HUES48 (cell line): ENCODE data around the gene TTC28.

Experiments used
- H3K27ac ChIP-seq: one replicate; pipeline ENCODE4 v1.7.0; 2013; ENCODE audit warnings: low read depth, low read length, inconsistent platforms
- H3K27me3 ChIP-seq: 2 replicates; pipeline ENCODE4 v1.6.1; 2013; ENCODE audit warnings: mild to moderate bottlenecking, low read length; ENCODE audit not compliant: control insufficient read depth, insufficient read depth
- H3K36me3 ChIP-seq: 2 replicates; pipeline ENCODE4 v1.6.1; 2013; ENCODE audit warnings: low read length; ENCODE audit not compliant: control insufficient read depth, insufficient read depth
- H3K4me1 ChIP-seq: 2 replicates; pipeline ENCODE4 v1.6.1; 2013; ENCODE audit warnings: mild to moderate bottlenecking, low read length; ENCODE audit not compliant: control insufficient read depth, insufficient read depth
- H3K4me3 ChIP-seq: 2 replicates; pipeline ENCODE4 v1.5.1; 2013; ENCODE audit warnings: mild to moderate bottlenecking, low read depth, low read length
- H3K9ac ChIP-seq: 2 replicates; pipeline ENCODE4 v1.6.1; 2013; ENCODE audit warnings: mild to moderate bottlenecking, low read depth, low read length, moderate library complexity
- H3K9me3 ChIP-seq: 2 replicates; pipeline ENCODE4 v1.6.1; 2013; ENCODE audit warnings: low read length; ENCODE audit not compliant: control insufficient read depth, insufficient read depth

Gene TTC28

DNA sequence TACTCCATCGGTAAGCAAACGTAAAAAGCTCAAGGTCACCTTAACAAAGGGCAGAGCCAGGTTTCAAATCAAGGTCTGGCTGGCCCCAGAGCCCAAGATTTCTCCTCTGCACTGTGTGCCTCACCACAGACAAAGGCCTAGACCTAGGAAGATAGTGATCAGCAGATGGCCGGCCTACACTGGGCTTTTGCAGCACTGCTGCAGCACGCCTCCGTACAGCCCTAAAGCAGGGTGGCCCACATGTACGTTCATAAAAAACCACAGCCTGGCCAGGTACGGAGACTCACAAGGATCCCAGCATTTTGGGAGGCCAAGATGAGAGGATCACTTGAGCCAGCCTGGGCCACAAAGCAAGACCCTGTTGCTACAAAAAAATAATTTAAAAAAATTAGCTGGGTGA is 654.3 kb downstream of the TTC28 start:
- no peak overlapping the region for H3K9ac ChIP-seq
- no peaks in the 10 kb centered on the region for H3K27me3 ChIP-seq
- no peaks in the 10 kb centered on the region for H3K36me3 ChIP-seq
- H3K4me3 ChIP-seq = no peak overlapping the region
- no peak overlapping the region for H3K27ac ChIP-seq
- H3K4me1 ChIP-seq = peaks cover 3% of the 10 kb centered on the region; the same call in 1 of the 2 replicates
- no peaks in the 10 kb centered on the region for H3K9me3 ChIP-seq

DNA sequence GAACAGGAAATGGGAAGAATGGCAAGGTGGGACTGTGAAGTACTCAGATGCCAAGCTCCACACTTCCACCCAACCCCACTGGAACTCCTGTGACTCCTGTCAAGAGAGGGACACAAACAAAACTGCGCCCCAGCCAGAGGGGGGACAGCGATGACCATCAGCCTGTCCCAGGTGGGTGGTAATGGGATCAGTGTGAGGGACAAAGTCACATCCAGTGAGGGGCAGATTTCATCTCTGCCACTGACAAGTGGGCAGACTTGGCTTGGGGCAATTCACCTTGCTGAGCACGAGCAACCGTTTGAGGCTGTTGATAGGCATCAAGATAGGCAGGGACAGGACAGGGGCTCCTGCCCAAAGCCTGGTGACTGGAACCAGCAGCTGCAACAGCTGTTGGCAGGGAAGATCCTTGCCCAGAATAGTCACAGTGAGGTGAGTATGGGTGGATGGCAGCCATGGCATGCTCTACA is 655.2 kb downstream of the TTC28 start:
- H3K36me3 ChIP-seq = no peaks in the 10 kb centered on the region
- H3K4me3 ChIP-seq = no peak overlapping the region
- peaks cover 5% of the 10 kb centered on the region; the same call in 1 of the 2 replicates for H3K4me1 ChIP-seq
- H3K27ac ChIP-seq = no peak overlapping the region
- H3K9ac ChIP-seq = no peak overlapping the region
- no peaks in the 10 kb centered on the region for H3K27me3 ChIP-seq
- no peaks in the 10 kb centered on the region for H3K9me3 ChIP-seq

DNA sequence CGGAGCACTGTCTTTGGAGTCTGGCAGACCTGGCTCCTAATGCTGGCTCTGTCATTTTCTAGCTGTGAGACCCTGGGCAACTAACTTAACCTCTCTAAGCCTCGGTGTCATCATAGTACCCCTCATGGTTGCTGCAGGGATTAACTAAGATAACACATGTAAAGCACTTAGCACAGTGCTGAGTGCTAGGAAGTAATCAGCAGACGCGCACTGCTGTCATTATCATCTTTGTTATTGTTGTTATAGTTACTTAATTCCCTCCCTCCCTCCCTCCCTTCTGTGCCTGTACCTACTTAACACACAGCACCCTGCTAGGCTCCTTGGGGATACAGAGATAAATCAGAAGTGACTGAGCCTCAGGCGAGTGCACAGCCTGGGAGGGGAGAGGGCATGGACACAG is 655.9 kb downstream of the TTC28 start:
- peaks cover 5% of the 10 kb centered on the region; the same call in 1 of the 2 replicates for H3K4me1 ChIP-seq
- H3K27ac ChIP-seq = no peak overlapping the region
- H3K27me3 ChIP-seq = no peaks in the 10 kb centered on the region
- no peaks in the 10 kb centered on the region for H3K9me3 ChIP-seq
- H3K36me3 ChIP-seq = no peaks in the 10 kb centered on the region
- H3K4me3 ChIP-seq = no peak overlapping the region
- no peak overlapping the region for H3K9ac ChIP-seq

DNA sequence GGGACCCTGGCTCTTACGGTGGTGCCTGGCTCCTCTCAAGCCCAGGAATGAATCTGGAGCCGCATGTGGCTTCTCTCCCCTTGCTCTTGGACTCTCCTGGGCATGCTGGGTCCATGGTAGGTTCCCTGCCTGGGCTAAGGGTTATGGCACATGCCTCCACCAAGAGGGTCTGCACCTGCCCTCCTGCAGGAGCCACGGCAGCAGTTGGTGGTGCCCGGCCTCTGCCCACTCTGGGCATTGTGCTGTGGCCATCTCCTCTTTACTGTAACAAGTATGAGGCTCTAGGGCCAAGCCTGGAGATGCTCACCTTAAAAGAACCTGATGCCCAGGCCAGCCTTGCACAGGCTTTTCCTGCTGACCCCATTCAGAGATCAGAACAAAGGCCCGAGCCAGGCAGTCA is 656.6 kb downstream of the TTC28 start:
- peaks cover 5% of the 10 kb centered on the region; the same call in 1 of the 2 replicates for H3K4me1 ChIP-seq
- no peak overlapping the region for H3K27ac ChIP-seq

DNA sequence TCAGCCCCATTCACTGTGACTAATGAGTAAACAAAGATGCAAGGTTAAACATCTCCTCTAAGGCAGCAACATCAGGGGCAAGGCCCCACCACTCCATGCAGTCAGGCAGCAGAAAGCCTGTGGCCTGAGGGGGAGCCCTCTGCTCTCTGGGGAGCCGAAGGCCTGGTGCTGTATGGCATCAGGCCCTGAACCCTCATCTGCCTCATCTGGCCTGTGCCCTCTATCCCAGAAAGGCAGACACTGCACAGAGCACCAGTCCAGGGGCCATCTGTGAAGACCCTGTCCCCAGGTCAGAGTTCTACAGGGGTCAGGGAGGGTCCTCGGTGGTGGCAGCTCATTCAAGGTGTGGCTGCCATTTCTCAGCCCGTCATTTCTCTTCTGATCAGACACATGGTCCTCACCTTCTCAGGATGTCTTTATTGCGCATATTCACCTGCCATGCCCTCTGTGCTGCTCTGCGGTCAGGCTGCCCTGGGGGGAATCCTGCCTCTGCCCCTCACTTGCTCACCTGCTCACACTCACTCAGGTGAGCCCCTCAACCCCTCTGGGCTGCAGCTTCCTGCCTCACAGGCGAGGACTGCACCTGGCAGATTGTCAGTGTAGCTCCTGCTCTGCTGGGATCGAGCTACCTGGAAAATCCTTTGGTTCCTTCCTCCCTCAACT is 657.5 kb downstream of the TTC28 start:
- no peaks in the 10 kb centered on the region for H3K27me3 ChIP-seq
- no peaks in the 10 kb centered on the region for H3K36me3 ChIP-seq
- no peak overlapping the region for H3K27ac ChIP-seq
- H3K4me1 ChIP-seq = peaks cover 5% of the 10 kb centered on the region; the same call in 1 of the 2 replicates
- no peak overlapping the region for H3K4me3 ChIP-seq
- H3K9me3 ChIP-seq = no peaks in the 10 kb centered on the region
- no peak overlapping the region for H3K9ac ChIP-seq

More for the DNA sequence above, 656.6 kb downstream of the TTC28 start:
- H3K9ac ChIP-seq = no peak overlapping the region
- H3K27me3 ChIP-seq = no peaks in the 10 kb centered on the region
- no peak overlapping the region for H3K4me3 ChIP-seq
- H3K9me3 ChIP-seq = no peaks in the 10 kb centered on the region
- no peaks in the 10 kb centered on the region for H3K36me3 ChIP-seq

DNA sequence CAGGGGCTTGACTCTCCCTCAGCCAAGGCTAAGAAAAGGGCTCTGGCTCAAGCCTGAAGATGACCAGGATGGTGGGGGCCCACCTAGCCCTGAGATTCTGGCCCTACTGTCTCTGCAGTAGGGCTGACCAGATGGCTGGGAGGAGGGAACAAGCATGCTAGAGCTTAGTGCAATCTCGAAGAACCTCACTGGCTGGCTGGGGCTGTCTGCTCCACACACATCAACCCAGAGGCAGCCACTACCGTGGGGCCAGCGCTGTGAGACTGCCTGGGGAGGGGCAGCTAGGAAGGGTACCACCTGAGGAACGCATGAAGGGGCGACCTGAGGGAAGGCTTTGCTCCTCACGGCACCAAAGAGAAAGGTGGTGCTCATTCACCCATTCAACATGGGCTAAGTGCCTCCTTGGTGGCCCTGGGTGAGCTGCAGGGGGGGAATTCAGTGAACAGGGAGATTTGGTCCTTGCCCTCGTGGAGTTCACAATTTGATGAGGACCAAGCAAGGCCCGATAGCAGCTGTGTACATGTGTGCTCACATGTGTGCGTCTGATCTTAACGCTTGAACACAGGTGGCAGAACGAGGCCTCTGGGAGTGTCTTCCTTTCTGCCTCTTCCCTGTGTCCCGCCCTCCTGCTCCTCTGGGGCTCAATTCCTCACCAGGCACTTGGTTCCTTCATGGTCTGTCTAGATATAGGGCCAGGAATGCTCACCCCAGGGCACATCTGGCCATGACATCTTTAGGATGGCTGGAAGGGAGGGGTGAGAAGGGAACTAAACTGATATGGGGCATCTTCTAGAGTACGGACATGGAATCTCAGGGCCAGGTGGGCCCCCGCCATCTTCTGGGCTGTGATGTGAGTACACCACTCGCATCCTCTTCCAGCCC is 658.3 kb downstream of the TTC28 start:
- Histone ChIP-seq H3K36me3 (no peaks in the 10 kb centered on the region), H3K9me3 (no peaks in the 10 kb centered on the region), H3K4me3 (no peak overlapping the region), H3K4me1 (peaks cover 5% of the 10 kb centered on the region; the same call in 1 of the 2 replicates), H3K27ac (no peak overlapping the region), H3K27me3 (no peaks in the 10 kb centered on the region), H3K9ac (no peak overlapping the region)

DNA sequence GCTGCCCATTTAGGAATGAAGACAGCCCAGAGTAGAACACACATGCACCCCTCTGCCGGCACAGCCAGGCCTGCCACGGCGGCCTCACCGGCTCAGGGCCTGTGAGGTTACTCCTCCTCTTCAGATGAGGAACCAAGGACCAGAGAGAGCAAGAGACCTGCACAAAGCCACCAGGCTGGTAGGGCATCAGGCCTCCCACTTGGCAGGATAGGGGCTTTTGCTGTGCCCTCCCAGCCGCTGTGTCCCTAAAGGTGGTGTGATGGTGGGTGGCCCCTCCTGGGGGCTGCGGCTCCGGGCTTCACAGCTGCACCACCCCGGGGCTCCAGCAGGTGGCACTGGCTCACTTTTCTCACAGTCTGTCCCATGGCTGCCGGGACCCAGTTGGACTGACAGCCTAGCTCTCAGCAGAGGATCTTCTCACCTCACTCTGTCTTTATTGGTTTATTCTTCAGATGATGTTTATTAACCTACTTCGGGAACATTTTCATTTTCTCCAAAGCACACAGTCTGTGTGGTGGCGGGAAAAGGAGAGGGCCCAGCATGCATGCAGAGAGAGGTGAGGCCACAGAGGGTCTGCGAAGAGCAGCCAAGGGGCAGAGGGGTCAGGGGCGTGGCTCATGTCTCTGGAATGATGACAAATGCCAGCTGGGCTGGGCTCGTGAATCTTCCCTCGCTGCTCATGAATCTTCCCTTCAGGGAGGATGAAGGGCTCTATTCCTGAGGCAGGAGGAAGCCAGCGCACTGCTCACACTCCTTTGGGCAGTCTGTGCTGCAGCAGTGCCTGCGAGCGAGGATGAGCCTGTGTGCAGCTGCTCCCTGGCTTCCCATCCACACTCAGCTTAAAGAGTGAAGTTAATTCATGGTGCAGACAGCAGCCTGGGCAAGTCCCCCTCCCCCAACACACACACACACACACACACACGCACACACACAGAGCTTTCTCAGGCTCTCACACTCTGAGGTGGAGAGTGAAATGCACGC is 659.5 kb downstream of the TTC28 start:
- Histone ChIP-seq H3K36me3 (no peaks in the 10 kb centered on the region), H3K27ac (no peak overlapping the region), H3K27me3 (no peaks in the 10 kb centered on the region), H3K4me1 (peaks cover 5% of the 10 kb centered on the region; the same call in 1 of the 2 replicates), H3K4me3 (no peak overlapping the region), H3K9ac (no peak overlapping the region), H3K9me3 (no peaks in the 10 kb centered on the region)

DNA sequence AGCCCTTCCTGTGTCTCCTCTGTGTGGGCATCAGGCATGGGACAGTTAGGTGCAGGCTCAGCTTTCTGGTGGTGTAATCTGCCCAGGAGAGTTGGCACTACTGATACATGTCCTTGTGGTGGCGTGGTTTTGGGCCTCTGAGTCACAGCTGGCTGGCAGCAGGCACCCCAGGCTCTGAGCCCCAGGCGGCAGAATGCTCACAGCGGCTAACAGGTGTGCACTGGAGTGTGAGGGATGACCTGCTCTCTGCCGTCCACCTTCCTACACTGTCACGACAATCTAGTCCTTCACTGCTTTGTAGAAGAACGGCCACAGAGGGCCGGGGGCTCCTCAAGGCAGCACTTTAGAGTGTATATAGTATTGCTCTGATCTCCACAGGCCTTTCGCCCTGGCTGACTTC is 660.3 kb downstream of the TTC28 start:
- H3K4me1 ChIP-seq = peaks cover 5% of the 10 kb centered on the region; the same call in 1 of the 2 replicates
- H3K4me3 ChIP-seq = no peak overlapping the region
- H3K9ac ChIP-seq = no peak overlapping the region
- H3K27me3 ChIP-seq = no peaks in the 10 kb centered on the region
- H3K27ac ChIP-seq = no peak overlapping the region
- no peaks in the 10 kb centered on the region for H3K9me3 ChIP-seq
- no peaks in the 10 kb centered on the region for H3K36me3 ChIP-seq

DNA sequence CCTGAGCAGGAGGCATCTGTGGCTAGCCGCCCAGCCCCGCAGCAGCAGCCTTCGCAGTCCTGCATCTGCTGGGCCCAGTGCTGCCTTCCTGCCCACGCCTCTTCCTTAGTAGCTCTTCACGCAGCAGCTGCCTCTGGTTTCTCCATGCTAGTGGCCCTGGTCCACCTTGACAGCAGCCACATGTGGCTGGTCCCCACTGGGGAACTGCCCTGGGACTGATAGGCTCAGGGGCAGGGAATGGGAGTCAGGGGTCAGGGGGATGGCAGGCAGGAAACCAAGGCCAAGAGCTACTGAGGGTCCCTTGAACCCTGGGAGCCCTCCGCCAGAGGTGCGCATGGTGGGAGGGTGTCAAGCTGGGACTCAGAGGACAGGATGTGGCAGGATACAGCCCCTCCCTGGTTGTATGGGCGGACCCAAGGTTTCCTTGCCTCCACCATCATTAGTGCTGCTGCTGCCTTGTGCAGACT is 661.1 kb downstream of the TTC28 start:
- Histone ChIP-seq H3K4me1 (peaks cover 5% of the 10 kb centered on the region; the same call in 1 of the 2 replicates), H3K27ac (no peak overlapping the region), H3K9me3 (no peaks in the 10 kb centered on the region), H3K4me3 (no peak overlapping the region), H3K36me3 (no peaks in the 10 kb centered on the region), H3K9ac (no peak overlapping the region), H3K27me3 (no peaks in the 10 kb centered on the region)

DNA sequence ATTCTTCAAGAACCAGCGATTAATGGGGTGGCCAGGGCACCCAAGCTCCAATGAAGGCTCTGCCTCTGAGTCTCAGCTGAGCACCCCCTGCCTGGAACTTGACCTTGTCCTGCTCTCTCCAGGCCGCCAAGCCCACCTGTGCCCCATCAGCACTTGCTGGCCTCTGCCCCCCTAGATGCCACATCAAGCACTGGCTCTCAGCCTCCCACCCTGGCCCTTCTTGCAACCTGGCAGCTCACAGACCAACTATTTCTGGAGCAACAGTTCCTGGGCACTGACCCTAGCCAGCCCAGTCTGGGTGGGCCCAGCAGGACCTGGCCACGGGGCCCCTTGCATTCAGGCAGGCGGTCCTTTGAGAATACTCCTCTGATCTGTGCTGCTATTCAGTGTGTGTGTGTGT is 661.8 kb downstream of the TTC28 start:
- Histone ChIP-seq H3K27me3 (no peaks in the 10 kb centered on the region), H3K9ac (no peak overlapping the region), H3K9me3 (no peaks in the 10 kb centered on the region), H3K36me3 (no peaks in the 10 kb centered on the region), H3K27ac (no peak overlapping the region), H3K4me1 (peaks cover 5% of the 10 kb centered on the region; the same call in 1 of the 2 replicates), H3K4me3 (no peak overlapping the region)
